ENCODE measurements around the gene AEN.
A peak's percentile ranks its signal among the peaks of the same experiment; 100 is the strongest.

AEN gene

GRCh38 chr15:88649753-88650551 is 28.8 kb downstream of the AEN start:
- no peak for DNase-seq (ENCODE audit: low spot score)

GRCh38 chr15:88650556-88650955 is 29.4 kb downstream of the AEN start:
- no peak for DNase-seq (ENCODE audit: low spot score)

GRCh38 chr15:88651136-88651732 is 30.1 kb downstream of the AEN start:
- no peak for DNase-seq (ENCODE audit: low spot score)

- no peak for DNase-seq (ENCODE audit: low spot score)
Observed at GRCh38 chr15:88651971-88652370, 30.8 kb downstream of the AEN start.

- DNase-seq (ENCODE audit: low spot score), result no peak
Observed at GRCh38 chr15:88652456-88653199, 31.5 kb downstream of the AEN start.

GRCh38 chr15:88653200-88654064 is 32.3 kb downstream of the AEN start:
- DNase-seq (ENCODE audit: low spot score), result no peak

- no peak for DNase-seq (ENCODE audit: low spot score)
Observed at GRCh38 chr15:88654430-88655102, 33.4 kb downstream of the AEN start.

GRCh38 chr15:88655103-88655553 is 34.0 kb downstream of the AEN start:
- no peak for DNase-seq (ENCODE audit: low spot score)

- DNase-seq (ENCODE audit: low spot score), result no peak
Observed at GRCh38 chr15:88655800-88656488, 34.8 kb downstream of the AEN start.

GRCh38 chr15:88656760-88657221 is 35.7 kb downstream of the AEN start:
- no peak for DNase-seq (ENCODE audit: low spot score)

GRCh38 chr15:88657326-88658069 is 36.4 kb downstream of the AEN start:
- peak; percentile 54 for DNase-seq (ENCODE audit: low spot score)

GRCh38 chr15:88658070-88658965 is 37.2 kb downstream of the AEN start:
- DNase-seq (ENCODE audit: low spot score), result no peak

GRCh38 chr15:88658972-88659931 is 38.1 kb downstream of the AEN start:
- no peak for DNase-seq (ENCODE audit: low spot score)

- DNase-seq (ENCODE audit: low spot score), result no peak
Observed at GRCh38 chr15:88661041-88661700, 40.0 kb downstream of the AEN start.

- no peak for DNase-seq (ENCODE audit: low spot score)
Observed at GRCh38 chr15:88661761-88662556, 40.8 kb downstream of the AEN start.

GRCh38 chr15:88663141-88663621 is 42.0 kb downstream of the AEN start:
- no peak for DNase-seq (ENCODE audit: low spot score)
